Measurements from ENCODE around the gene JAG2. TPM values are rescaled to one million over a fixed set of nuclear protein-coding genes. Genes with fewer than 3 reads are reported as not detected.

The JAG2 gene
- total and polyA plus RNA-seq, 7 donors: 10.6 to 34.0 (median 25.9) TPM

DNA sequence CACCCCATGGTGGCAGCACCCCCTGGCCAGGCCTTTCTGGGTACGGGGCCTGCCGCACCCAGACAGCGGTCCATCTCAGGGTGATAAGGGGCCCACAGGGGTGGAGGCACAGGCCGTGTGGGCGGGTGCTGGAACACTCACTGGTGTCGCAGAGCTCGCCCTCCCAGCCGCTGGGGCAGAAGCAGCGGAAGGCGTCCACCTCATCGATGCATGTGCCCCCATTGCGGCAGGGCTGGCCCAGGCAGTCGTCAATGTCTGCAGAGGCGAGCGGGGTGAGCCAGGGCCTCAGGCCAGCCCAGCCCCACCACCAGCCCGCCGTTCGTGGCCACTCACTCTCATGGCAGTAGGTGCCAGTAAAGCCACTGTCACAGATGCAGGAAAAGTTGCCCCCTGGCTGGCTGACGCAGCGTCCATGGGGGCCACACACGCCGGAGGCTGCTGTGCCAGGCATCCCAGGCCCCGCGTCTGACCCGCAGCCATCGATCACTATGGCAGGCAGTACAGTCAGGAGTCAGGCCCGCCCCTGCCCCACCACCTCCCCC is 19.9 kb downstream of the JAG2 start:
- Histone ChIP-seq H3K27ac (no peak overlapping the region), H3K27me3 (ENCODE audit: insufficient read depth in 3 of 3, low read length in 2 of 3) (no peaks in the 10 kb centered on the region), H3K4me1 (peaks cover 20% of the 10 kb centered on the region), H3K4me3 (no peak overlapping the region), H3K36me3 (ENCODE audit: insufficient read depth in 1 of 2, low read depth in 1 of 2) (peaks cover 0 to 68% of the 10 kb centered on the region in 2 donors), H3K9me3 (no peaks in the 10 kb centered on the region)
- intact Hi-C loops (cut with DNase I): no loop called here
- TF ChIP-seq, protein P1, sequence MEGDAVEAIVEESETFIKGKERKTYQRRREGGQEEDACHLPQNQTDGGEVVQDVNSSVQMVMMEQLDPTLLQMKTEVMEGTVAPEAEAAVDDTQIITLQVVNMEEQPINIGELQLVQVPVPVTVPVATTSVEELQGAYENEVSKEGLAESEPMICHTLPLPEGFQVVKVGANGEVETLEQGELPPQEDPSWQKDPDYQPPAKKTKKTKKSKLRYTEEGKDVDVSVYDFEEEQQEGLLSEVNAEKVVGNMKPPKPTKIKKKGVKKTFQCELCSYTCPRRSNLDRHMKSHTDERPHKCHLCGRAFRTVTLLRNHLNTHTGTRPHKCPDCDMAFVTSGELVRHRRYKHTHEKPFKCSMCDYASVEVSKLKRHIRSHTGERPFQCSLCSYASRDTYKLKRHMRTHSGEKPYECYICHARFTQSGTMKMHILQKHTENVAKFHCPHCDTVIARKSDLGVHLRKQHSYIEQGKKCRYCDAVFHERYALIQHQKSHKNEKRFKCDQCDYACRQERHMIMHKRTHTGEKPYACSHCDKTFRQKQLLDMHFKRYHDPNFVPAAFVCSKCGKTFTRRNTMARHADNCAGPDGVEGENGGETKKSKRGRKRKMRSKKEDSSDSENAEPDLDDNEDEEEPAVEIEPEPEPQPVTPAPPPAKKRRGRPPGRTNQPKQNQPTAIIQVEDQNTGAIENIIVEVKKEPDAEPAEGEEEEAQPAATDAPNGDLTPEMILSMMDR (IDR thresholded peaks at IDR 0.05): no peak
- no peak for ATAC-seq
- 92 to 95% (median 92%) methylated on average over 21 to 27 of the region's 27 CpGs for WGBS, 3 donors
- DNase-seq: peak in 1 of 2 donors; percentile 45

DNA sequence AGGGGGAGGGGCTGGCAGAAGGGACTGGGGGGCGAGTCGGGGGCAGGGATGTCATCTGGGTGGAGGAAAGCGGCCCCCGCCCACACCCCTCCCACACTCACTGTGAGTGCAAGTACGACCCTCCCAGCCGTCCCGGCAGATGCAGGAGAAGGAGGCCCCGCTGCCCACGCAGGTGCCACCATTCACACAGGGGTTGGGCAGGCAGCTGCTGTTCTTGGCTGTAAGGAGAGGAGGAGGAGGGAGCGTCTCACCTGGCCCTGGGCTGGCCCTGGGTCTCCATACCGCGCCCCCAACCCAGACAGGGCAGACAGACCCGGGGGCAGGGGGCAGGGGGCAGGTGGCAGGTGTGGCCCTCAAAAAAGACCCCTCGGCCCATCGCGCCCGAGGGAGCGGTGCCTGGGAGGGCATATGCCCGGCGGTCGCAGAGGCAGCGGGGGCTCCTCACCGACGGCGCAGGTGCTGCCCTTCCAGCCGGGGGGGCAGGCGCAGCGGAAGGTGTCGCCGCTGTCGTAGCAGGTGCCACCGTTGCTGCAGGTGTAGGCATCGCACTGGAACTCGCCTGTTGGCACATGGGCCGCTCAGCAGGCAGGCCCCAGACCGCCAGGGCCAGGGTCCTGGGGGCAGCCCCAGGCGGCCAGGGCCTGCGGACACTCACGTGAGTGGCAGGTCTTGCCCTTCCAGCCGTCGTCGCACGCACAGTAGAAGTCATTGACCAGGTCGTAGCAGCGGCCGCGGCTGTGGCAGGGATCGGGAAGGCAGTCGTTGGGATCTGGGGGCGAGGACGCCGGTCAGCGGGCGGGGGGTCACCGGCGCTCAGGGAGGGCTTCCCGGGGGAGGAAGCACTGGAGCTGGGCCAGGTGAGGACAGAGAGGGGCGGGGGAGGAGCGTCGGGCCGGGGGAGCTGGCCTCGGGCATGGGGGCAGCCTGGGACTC is 20.6 kb downstream of the JAG2 start:
- H3K4me3 ChIP-seq: no peak overlapping the region
- peak; percentile 14 to 48 for DNase-seq
- no peaks in the 10 kb centered on the region for H3K9me3 ChIP-seq
- H3K27ac ChIP-seq: no peak overlapping the region
- H3K27me3 ChIP-seq (ENCODE audit: insufficient read depth in 3 of 3, low read length in 2 of 3): no peaks in the 10 kb centered on the region
- 90 to 92% (median 90%) methylated on average over 58 to 62 of the region's 62 CpGs for WGBS, 3 donors
- H3K4me1 ChIP-seq: peaks cover 15% of the 10 kb centered on the region
- intact Hi-C loops (cut with DNase I): no loop called here
- peaks cover 0 to 75% of the 10 kb centered on the region in 2 donors for H3K36me3 ChIP-seq (ENCODE audit: insufficient read depth in 1 of 2, low read depth in 1 of 2)
- ATAC-seq: no peak
- TF ChIP-seq, protein P1 (IDR thresholded peaks at IDR 0.05): no peak

DNA sequence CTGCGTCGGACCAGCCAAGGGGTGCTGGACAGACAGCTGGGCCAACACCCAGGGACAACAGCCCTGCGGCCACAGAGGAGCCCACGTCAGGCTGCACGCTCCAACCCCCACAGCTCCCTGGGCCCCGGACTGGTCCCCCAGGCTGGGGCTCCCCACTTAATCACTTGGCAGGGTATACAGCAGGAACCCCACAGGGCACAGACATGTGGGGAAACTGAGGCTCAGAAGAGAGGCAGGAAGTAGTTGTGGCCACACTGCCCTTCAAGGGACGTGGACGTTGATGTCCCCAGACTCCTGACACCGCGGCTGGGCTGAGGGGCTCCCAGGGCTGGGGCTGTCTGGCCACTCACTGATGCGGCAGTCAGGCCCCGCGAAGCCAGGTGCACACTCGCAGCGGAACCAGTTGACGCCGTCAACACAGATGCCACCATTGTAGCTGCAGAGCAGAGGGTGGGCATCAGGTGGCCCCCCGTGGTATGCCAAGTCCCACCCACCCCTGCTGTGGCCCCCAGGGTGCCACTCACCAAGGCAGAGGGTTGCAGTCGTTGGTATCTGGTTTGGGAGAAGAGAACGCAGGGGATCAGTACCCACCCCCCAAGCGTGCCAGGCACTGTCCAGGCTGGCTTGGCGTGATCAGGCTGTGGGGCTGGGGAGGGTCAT is 21.5 kb downstream of the JAG2 start:
- TF ChIP-seq, protein P1 (IDR thresholded peaks at IDR 0.05): no peak
- WGBS, 3 donors: 82 to 90% (median 84%) methylated on average over 21 to 22 of the region's 22 CpGs
- no peak overlapping the region for H3K27ac ChIP-seq
- no peak for DNase-seq
- peaks cover 0 to 84% of the 10 kb centered on the region in 2 donors for H3K36me3 ChIP-seq (ENCODE audit: insufficient read depth in 1 of 2, low read depth in 1 of 2)
- intact Hi-C loops (cut with DNase I): no loop called here
- H3K9me3 ChIP-seq: no peaks in the 10 kb centered on the region
- no peaks in the 10 kb centered on the region for H3K27me3 ChIP-seq (ENCODE audit: insufficient read depth in 3 of 3, low read length in 2 of 3)
- H3K4me1 ChIP-seq: peaks cover 7% of the 10 kb centered on the region
- no peak overlapping the region for H3K4me3 ChIP-seq
- no peak for ATAC-seq

DNA sequence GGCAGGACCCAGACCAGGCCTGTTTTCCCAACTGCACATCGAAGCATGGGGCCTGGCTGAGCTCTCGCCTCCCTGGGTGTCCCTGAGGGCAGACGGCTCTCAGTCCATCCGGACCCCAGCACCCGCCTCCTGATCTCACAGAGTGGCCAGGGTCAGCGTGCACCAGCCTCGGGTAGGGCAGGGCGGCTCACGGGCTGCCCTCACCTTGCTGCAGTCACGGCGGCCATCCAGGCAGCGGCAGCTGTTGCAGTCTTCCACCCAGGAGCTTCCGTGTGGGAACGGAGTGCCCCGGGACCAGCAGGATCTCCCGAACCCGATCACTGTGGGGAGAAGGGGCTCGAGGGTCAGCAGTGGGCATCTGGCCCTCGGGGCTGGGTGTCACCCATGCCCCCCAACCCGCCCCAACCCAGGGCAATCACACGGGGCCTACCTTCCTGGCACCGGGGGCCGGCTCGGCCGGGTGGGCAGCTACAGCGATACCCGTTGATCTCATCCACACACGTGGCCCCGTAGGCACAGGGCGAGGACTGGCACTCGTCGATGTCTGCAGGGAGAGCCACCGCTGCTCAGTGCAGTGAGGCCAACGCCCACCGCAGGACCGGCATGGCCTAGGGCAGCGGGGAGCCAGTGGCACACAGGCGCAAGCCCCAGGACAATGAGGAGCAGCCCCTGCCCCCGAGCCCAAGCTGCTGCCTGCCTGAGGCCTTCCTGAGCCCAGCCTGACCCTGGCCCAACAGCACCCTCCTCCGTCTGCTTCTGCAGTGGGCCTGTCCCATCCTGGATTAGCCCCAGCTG is 22.2 kb downstream of the JAG2 start:
- no peaks in the 10 kb centered on the region for H3K4me1 ChIP-seq
- 84 to 87% (median 86%) methylated on average over 36 to 40 of the region's 40 CpGs for WGBS, 3 donors
- DNase-seq (peak in 1 of 2 donors; percentile 40), ATAC-seq (no peak)
- intact Hi-C loops (cut with DNase I): no loop called here
- peaks cover 0 to 87% of the 10 kb centered on the region in 2 donors for H3K36me3 ChIP-seq (ENCODE audit: insufficient read depth in 1 of 2, low read depth in 1 of 2)
- no peak overlapping the region for H3K27ac ChIP-seq
- H3K4me3 ChIP-seq: no peak overlapping the region
- no peaks in the 10 kb centered on the region for H3K27me3 ChIP-seq (ENCODE audit: insufficient read depth in 3 of 3, low read length in 2 of 3)
- no peaks in the 10 kb centered on the region for H3K9me3 ChIP-seq
- TF ChIP-seq, protein P1 (IDR thresholded peaks at IDR 0.05): no peak
